GM23338 (cell line): ENCODE measurements around the gene PIK3CB.
"Not testable (repeated sequence)": the region's sequence is repeated elsewhere in the genome, so short reads cannot be mapped to it uniquely, and the experiment has no call there.

Experiments
- EZH2 ChIP-seq: fragments of 200-600 bp; sonication (generic); IDR thresholded peaks from one replicate; pipeline ENCODE4 v1.8.0; 2017; ENCODE audit warnings: antibody characterized with exemption, mild to moderate bottlenecking, low read depth; ENCODE audit not compliant: unreplicated experiment
- POLR2AphosphoS5 ChIP-seq: IDR thresholded peaks from 2 replicates; pipeline ENCODE4 v1.6.1; 2016; ENCODE audit warnings: antibody characterized with exemption, low read depth
- ZNF114 ChIP-seq: fragments of 250-450 bp; sonication (Bioruptor Pico); IDR thresholded peaks from 2 replicates; pipeline ENCODE4 v1.5.0; 2020; ENCODE audit warnings: mild to moderate bottlenecking, moderate library complexity
- TF ChIP-seq, protein P1 (sequence below), 2 experiments: fragments of 200-600 bp in 1 of 2; sonication (generic) in 1 of 2; conservative IDR thresholded peaks; 2 replicates each; pipeline versions ENCODE4 v1.5.1 to v1.6.1; 2016 to 2017; ENCODE audit warnings: antibody characterized with exemption in 2 of 2, low read depth in 2 of 2, mild to moderate bottlenecking in 2 of 2, moderate library complexity in 1 of 2
- TF ChIP-seq, protein P2 (sequence below): IDR thresholded peaks from one replicate; pipeline ENCODE4 v1.6.1; 2018; ENCODE audit warnings: antibody characterized with exemption; ENCODE audit not compliant: unreplicated experiment

DNA sequence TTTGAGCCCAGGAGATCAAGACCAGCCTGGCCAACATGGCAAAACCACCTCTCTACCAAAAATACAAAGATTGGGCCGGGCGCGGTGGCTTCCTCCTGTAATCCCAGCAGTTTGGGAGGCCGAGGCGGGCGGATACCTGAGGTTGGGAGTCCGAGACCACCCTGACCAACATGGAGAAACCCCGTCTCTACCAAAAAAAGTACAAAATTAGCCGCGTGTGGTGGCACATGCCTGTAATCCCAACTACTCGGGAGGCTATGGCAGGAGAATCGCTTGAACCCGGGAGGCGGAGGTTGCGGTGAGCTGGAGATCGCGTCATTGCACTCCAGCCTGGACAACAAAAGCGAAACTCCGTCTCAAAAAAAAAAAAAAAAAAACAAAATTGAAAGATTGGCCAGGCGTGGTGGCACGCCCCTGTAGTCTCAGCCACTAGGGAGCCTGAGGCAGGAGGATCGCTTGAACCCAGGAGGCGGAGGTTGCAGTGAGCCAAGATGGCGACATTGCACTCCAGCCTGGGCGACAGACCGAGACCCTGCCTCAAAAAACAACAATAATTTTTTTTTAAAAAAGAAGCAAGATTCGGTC, 2.2 kb downstream of the PIK3CB start:
- TF ChIP-seq, protein P1, sequence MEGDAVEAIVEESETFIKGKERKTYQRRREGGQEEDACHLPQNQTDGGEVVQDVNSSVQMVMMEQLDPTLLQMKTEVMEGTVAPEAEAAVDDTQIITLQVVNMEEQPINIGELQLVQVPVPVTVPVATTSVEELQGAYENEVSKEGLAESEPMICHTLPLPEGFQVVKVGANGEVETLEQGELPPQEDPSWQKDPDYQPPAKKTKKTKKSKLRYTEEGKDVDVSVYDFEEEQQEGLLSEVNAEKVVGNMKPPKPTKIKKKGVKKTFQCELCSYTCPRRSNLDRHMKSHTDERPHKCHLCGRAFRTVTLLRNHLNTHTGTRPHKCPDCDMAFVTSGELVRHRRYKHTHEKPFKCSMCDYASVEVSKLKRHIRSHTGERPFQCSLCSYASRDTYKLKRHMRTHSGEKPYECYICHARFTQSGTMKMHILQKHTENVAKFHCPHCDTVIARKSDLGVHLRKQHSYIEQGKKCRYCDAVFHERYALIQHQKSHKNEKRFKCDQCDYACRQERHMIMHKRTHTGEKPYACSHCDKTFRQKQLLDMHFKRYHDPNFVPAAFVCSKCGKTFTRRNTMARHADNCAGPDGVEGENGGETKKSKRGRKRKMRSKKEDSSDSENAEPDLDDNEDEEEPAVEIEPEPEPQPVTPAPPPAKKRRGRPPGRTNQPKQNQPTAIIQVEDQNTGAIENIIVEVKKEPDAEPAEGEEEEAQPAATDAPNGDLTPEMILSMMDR (conservative IDR thresholded peaks at IDR 0.05; ENCODE audit: low read depth in 2 of 2), result not testable (repeated sequence)
- TF ChIP-seq POLR2AphosphoS5; EZH2; ZNF114 (CRISPR knock-in tag): not testable (repeated sequence)
- TF ChIP-seq, protein P2, sequence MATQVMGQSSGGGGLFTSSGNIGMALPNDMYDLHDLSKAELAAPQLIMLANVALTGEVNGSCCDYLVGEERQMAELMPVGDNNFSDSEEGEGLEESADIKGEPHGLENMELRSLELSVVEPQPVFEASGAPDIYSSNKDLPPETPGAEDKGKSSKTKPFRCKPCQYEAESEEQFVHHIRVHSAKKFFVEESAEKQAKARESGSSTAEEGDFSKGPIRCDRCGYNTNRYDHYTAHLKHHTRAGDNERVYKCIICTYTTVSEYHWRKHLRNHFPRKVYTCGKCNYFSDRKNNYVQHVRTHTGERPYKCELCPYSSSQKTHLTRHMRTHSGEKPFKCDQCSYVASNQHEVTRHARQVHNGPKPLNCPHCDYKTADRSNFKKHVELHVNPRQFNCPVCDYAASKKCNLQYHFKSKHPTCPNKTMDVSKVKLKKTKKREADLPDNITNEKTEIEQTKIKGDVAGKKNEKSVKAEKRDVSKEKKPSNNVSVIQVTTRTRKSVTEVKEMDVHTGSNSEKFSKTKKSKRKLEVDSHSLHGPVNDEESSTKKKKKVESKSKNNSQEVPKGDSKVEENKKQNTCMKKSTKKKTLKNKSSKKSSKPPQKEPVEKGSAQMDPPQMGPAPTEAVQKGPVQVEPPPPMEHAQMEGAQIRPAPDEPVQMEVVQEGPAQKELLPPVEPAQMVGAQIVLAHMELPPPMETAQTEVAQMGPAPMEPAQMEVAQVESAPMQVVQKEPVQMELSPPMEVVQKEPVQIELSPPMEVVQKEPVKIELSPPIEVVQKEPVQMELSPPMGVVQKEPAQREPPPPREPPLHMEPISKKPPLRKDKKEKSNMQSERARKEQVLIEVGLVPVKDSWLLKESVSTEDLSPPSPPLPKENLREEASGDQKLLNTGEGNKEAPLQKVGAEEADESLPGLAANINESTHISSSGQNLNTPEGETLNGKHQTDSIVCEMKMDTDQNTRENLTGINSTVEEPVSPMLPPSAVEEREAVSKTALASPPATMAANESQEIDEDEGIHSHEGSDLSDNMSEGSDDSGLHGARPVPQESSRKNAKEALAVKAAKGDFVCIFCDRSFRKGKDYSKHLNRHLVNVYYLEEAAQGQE, result not testable (repeated sequence)
